ENCODE results near the gene FILIP1L. TPM values are rescaled to one million over a fixed set of nuclear protein-coding genes. Genes with fewer than 3 reads are reported as not detected.
A peak's percentile ranks its signal among the peaks of the same experiment; 100 is the strongest.

The FILIP1L gene
- total and polyA plus RNA-seq, 2 donors from 2014 or later = 5.5 to 25.5 TPM

- no peak for DNase-seq
- H3K27me3 ChIP-seq (ENCODE audit: control insufficient read depth, insufficient read depth, low read length) = no peaks in the 10 kb centered on the region
- H3K9ac ChIP-seq (ENCODE audit: low read length in 3 of 3) = no peak overlapping the region
- no peak overlapping the region for H3K4me3 ChIP-seq (ENCODE audit: low read length in 3 of 3)
- H3K9me3 ChIP-seq (ENCODE audit: control insufficient read depth in 2 of 3, insufficient read depth in 1 of 3, low read length in 3 of 3) = no peaks in the 10 kb centered on the region
- no peaks in the 10 kb centered on the region for H3K36me3 ChIP-seq (ENCODE audit: control insufficient read depth in 2 of 3, insufficient read depth in 3 of 3, low read length in 3 of 3)
- intact Hi-C loops (cut with DNase I) = no loop called here
- H3K4me1 ChIP-seq (ENCODE audit: control insufficient read depth in 2 of 3, insufficient read depth in 2 of 3, low read depth in 1 of 3, low read length in 3 of 3) = no peaks in the 10 kb centered on the region
- no peak overlapping the region for H3K27ac ChIP-seq (ENCODE audit: low read depth in 2 of 2, low read length in 2 of 2)
- no peak for TF ChIP-seq CTCF (IDR thresholded peaks at IDR 0.05; ENCODE audit: borderline replicate concordance, extremely low read depth, insufficient read depth)
- no peak for FAIRE-seq
Measured at GRCh38 chr3:100033903-100034471, 80.3 kb downstream of the FILIP1L start.

GRCh38 chr3:100033184-100033583 lies 81.1 kb downstream of the FILIP1L start:
- Histone ChIP-seq H3K9ac (ENCODE audit: low read length in 3 of 3) (no peak overlapping the region), H3K9me3 (ENCODE audit: control insufficient read depth in 2 of 3, insufficient read depth in 1 of 3, low read length in 3 of 3) (no peaks in the 10 kb centered on the region), H3K36me3 (ENCODE audit: control insufficient read depth in 2 of 3, insufficient read depth in 3 of 3, low read length in 3 of 3) (no peaks in the 10 kb centered on the region), H3K27ac (ENCODE audit: low read depth in 2 of 2, low read length in 2 of 2) (no peak overlapping the region), H3K27me3 (ENCODE audit: control insufficient read depth, insufficient read depth, low read length) (no peaks in the 10 kb centered on the region), H3K4me1 (ENCODE audit: control insufficient read depth in 2 of 3, insufficient read depth in 2 of 3, low read depth in 1 of 3, low read length in 3 of 3) (no peaks in the 10 kb centered on the region), H3K4me3 (ENCODE audit: low read length in 3 of 3) (no peak overlapping the region)
- DNase-seq (peak in 1 of 5 donors; percentile 47), FAIRE-seq (no peak)
- no peak for TF ChIP-seq CTCF (IDR thresholded peaks at IDR 0.05; ENCODE audit: borderline replicate concordance, extremely low read depth, insufficient read depth)
- intact Hi-C loops (cut with DNase I) = no loop called here

- Histone ChIP-seq H3K36me3 (ENCODE audit: control insufficient read depth in 2 of 3, insufficient read depth in 3 of 3, low read length in 3 of 3) (no peaks in the 10 kb centered on the region), H3K9ac (ENCODE audit: low read length in 3 of 3) (no peak overlapping the region), H3K4me3 (ENCODE audit: low read length in 3 of 3) (no peak overlapping the region), H3K4me1 (ENCODE audit: control insufficient read depth in 2 of 3, insufficient read depth in 2 of 3, low read depth in 1 of 3, low read length in 3 of 3) (no peaks in the 10 kb centered on the region), H3K27ac (ENCODE audit: low read depth in 2 of 2, low read length in 2 of 2) (no peak overlapping the region), H3K9me3 (ENCODE audit: control insufficient read depth in 2 of 3, insufficient read depth in 1 of 3, low read length in 3 of 3) (no peaks in the 10 kb centered on the region), H3K27me3 (ENCODE audit: control insufficient read depth, insufficient read depth, low read length) (no peaks in the 10 kb centered on the region)
- intact Hi-C loops (cut with DNase I) = no loop called here
- FAIRE-seq = no peak
- no peak for TF ChIP-seq CTCF (IDR thresholded peaks at IDR 0.05; ENCODE audit: borderline replicate concordance, extremely low read depth, insufficient read depth)
- no peak for DNase-seq
Measured at GRCh38 chr3:100032243-100032642, 82.1 kb downstream of the FILIP1L start.

GRCh38 chr3:100030914-100031425 lies 83.3 kb downstream of the FILIP1L start:
- intact Hi-C loops (cut with DNase I) = no loop called here
- no peak for TF ChIP-seq CTCF (IDR thresholded peaks at IDR 0.05; ENCODE audit: borderline replicate concordance, extremely low read depth, insufficient read depth)
- Histone ChIP-seq H3K9me3 (ENCODE audit: control insufficient read depth in 2 of 3, insufficient read depth in 1 of 3, low read length in 3 of 3) (no peaks in the 10 kb centered on the region), H3K4me3 (ENCODE audit: low read length in 3 of 3) (no peak overlapping the region), H3K9ac (ENCODE audit: low read length in 3 of 3) (no peak overlapping the region), H3K27ac (ENCODE audit: low read depth in 2 of 2, low read length in 2 of 2) (no peak overlapping the region), H3K36me3 (ENCODE audit: control insufficient read depth in 2 of 3, insufficient read depth in 3 of 3, low read length in 3 of 3) (no peaks in the 10 kb centered on the region), H3K4me1 (ENCODE audit: control insufficient read depth in 2 of 3, insufficient read depth in 2 of 3, low read depth in 1 of 3, low read length in 3 of 3) (no peaks in the 10 kb centered on the region), H3K27me3 (ENCODE audit: control insufficient read depth, insufficient read depth, low read length) (no peaks in the 10 kb centered on the region)
- DNase-seq = no peak
- no peak for FAIRE-seq
